NCI-H146 (cell line): ENCODE results near the gene FNDC5.

Source experiments
- DNase-seq: peaks from one replicate; lab custom pipeline; 2025; lab: John Stamatoyannopoulos, UW

The FNDC5 gene

GRCh38 chr1:32884032-32884372 is 13.3 kb upstream of the FNDC5 start:
- no peak for DNase-seq

- no peak for DNase-seq
Measured at GRCh38 chr1:32883338-32884031, 12.8 kb upstream of the FNDC5 start.

GRCh38 chr1:32881871-32882850 is 11.4 kb upstream of the FNDC5 start:
- no peak for DNase-seq

DNA sequence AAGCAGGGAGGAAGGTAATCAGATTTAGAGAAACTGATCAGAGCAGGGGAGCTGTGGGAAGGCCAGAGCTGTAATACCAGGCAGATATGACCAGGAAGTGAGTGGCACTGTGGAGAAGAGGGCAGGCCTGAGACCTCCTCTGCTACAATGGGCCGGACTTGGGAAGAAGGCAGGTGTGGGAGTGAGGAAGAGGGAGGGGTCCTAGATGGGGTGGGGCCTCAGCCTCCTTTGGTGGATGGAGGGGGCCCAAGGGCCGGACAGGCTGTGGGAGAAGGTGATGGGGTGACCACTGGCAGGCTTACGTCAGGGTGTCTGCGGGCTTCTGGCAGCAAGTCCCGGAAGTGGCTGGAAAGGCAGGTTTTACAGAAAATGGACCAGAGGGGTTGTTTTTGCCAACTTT is 10.6 kb upstream of the FNDC5 start:
- no peak for DNase-seq

DNA sequence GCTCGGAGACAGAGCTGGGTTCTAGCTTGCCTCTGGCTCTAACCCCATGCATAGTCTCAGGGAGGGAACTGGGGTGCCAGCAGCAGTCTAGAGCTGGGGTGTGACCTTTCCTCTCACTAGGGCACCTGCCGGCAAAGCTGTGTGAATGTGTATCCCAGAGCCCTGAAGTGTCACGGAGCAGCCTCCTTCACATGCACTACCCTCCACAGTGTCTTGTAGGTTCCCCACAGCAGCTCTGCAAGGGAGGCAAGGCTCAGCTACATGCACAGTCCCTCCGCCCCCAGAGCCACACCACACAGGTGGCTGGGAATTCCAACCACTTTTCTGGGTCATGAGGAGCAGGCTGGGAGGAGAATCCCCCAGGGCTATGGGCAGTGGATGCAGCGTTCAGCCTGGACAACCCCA is 7.9 kb upstream of the FNDC5 start:
- no peak for DNase-seq

DNA sequence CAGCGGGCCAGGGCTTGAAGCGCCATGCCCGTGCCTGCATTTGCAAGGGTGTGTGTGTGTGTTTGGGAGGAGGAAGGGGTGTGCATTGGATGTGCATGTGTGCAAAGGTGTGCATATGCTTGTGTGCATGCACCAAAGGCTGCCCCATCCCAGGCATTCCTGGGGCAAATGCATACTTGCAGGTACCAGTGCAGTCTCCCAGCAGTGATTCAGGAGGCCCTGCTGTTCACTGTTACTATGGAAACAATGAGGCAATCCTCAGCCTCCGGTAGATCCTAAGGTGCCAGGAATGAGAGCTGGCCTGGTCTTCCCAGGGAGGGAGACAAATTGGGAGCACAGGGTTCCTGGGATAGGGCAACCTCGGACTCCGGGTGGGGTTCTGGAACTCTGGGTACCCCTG is 7.5 kb upstream of the FNDC5 start:
- DNase-seq, result no peak

GRCh38 chr1:32877211-32878110 is 6.7 kb upstream of the FNDC5 start:
- DNase-seq, result no peak

- DNase-seq, result peak; percentile 6
Measured at GRCh38 chr1:32876341-32877210, 5.9 kb upstream of the FNDC5 start.

DNA sequence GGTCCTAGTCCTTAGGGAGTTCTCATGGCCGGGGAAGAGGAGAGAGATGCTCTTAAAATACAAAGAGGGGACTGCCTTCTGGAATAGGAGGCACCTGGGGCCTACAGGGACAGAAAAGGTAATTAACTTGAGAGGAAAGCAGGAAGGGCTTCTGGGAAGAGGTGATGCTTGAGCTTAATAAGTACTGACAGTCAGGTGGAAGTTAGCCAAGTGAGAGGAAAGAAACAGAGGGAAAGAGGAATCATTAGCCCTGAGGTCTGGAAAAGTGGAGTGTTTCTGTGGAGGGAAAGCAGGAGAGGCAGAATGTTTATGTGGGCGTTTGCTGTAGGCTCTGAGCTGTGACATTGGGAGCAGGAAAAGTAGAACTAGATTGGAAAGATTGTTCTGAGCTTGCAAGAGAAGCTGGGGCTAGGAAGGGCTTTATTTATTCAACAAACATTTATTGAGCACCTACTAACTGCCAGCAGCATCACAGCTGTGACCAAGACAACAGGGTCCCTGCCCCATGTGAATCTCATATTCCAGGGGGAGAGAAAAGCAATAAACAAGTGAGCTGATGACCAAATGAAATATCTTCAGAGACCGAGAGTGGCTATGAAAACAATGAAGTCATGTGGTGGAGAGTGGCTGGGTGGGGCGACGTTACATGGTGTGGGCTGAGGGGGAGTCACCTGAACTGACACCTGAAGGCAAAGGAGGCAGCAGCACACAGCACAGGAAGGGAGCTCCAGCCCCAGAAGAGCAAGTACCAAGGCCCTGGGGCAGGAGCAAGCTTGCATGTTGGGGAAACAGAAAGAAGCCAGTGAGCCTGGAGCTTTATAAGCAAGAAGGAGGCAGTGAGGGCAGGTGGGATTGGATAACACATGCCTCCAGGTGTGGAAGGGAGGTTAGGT is 4.4 kb upstream of the FNDC5 start:
- no peak for DNase-seq

- no peak for DNase-seq
Measured at GRCh38 chr1:32873484-32873883, 2.8 kb upstream of the FNDC5 start.

DNA sequence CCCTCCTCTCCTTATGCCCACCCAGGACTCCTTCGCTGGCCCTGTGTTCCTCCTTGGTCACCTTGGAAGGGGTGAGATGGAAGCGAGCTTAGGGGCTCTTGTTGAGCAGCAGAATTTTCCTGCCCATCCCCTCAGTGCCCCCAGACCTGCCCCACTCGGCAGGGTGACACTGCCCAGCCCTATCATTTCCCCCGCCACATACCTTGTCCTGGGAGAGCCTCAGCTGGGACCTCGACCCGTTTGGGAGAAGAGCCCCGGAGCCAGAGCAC is 1.4 kb upstream of the FNDC5 start:
- DNase-seq, result no peak

DNA sequence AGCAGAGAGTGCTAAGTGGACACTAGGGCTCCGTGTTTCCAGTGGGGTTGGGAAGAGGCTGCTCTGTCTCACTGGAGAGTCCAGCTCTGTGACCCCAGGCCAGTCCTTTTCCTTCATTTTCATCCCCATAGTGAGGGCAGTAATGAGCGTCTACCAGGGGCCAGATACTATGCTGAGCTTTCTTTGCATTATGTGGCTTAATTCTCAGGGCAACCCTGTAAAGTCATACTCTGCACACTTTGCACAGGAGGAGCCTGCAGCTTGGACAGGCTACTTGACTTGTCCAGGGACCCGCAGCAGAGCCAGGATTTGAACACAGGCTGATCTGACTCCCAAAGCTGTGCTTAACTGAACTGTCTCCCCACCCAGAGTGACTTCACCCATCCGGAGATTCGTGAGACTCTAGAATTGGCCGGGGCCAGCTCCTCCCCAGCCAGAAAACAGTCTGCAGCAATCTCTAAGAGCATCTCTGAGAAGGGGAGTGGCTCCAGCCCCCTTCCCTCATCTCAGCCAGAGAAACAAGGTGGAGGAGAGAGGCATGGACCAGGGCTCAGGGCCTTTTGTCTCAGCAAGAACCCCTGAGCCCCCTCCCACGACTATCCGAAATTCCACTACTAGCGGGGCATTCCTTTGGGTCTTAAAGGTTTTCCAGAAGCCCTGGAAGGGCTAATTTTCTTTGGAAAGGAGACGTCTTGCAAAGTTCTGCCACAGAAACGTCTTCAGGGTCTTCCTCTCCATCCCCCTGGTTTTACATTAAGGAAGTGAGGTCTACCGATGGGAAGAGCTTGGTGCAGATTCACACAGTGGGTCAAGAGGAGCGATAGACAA is 866 bp upstream of the FNDC5 start:
- DNase-seq, result no peak

GRCh38 chr1:32869923-32870614 is 643 bp downstream of the FNDC5 start:
- no peak for DNase-seq

DNA sequence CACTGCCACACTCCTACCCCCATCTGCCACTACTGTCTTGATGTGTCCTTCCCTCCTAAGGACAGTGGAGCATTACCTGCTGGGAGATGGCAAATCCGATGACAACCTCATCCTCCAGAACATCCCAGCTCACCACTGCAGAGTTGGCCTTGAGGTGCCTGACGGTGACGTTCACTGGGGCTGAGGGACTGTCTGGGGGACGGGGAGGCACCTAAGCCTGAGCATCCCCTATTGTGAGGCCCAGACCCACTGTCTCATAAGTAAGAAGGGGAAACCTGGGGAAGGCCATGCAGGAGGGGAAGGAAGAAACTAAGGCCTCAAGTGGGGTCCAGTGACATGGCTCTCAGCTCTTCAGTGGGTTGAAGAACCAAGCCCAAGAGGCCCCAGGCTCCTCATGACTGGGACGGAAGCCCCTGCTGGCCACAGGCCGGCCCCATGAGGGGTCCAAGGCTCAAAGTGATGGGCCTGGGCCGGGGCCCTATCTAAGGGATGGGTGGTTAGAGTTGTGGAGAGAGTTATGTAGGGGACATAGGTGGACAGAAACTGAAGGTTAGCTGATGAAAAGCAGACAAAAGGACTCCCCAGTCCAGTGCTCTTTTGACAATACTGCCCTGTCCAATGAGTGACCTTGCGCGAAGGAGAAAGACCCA is 1.8 kb downstream of the FNDC5 start:
- DNase-seq, result no peak

DNA sequence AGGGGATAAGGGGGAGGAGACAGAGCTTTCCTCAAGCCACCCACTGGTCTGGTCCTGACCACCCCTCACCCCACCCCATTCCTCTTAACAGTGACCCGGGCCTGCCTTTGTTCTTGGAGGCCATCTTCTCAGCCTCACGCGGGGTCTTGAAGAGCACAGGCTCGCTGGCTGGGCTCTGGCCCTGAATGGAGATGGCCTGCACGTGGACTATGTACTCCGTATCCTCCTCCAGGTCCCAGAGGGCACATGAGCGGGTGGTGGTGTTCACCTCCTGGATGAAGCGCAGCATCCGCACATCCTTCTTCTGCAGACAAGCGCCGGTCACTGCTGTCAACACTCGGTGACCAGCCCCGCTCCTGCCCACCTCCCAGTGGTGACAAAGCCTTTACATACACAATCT is 2.6 kb downstream of the FNDC5 start:
- DNase-seq, result no peak

GRCh38 chr1:32867671-32868070 is 3.0 kb downstream of the FNDC5 start:
- no peak for DNase-seq

- no peak for DNase-seq
Measured at GRCh38 chr1:32867151-32867550, 3.6 kb downstream of the FNDC5 start.

DNA sequence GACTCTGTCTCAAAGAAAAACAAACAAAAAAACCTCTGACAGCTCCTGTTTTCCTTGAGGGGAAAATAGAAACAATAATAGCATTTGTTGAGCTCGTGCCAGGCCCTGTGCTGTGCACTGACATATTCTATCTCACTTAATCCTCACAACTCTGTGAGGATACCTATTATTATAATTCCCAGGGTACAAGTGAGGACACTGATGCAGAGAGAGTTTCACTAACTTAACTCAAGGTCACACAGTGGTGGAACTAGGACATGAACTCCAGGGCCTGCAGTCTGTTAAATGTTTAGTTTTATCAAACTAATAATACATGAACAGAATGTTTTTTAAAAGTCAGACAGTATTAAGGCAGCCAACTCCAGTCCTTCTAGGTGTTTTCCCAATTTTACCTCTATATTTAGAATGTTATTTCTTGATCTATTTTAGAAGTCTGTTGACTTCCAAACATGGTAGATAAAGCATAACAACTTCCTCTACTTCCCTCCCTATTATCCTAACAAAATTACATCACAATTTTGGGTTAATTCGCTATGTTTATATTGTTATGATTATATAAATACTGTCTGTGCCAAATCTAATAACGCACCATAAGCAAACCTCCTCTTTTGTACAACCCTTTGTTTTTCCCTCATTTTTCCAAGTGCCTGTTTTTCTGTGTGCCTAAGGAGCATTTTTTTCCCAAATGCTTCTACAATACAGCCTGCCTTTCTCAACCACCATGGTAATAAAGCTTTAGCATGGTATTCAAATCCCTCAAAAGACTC is 4.9 kb downstream of the FNDC5 start:
- no peak for DNase-seq
